HAP-1 (cell line): ENCODE measurements around the gene ARHGEF37.
A peak's percentile ranks its signal among the peaks of the same experiment; 100 is the strongest.
"Not testable (repeated sequence)": the region's sequence is repeated elsewhere in the genome, so short reads cannot be mapped to it uniquely, and the experiment has no call there.

Experiments
- DNase-seq, 2 experiments: peaks; one replicate each; pipeline ENCODE4 v3.0.0-alpha.2; 2016 to 2020; ENCODE audit warnings: low spot score in 2 of 2
- H3K27me3 ChIP-seq: fragments of 250-450 bp; sonication (Bioruptor Pico); 2 replicates; pipeline ENCODE4 v1.5.1; 2020; ENCODE audit warnings: low read depth, mild to moderate bottlenecking, moderate library complexity
- H3K36me3 ChIP-seq: fragments of 250-450 bp; sonication (Bioruptor Pico); replicated peaks from 2 replicates; pipeline ENCODE4 v1.5.1; 2020; ENCODE audit warnings: mild to moderate bottlenecking
- H3K4me1 ChIP-seq: fragments of 250-450 bp; sonication (Bioruptor Pico); 2 replicates; pipeline ENCODE4 v1.5.1; 2020; ENCODE audit warnings: mild to moderate bottlenecking
- H3K4me3 ChIP-seq: fragments of 250-450 bp; sonication (Bioruptor Pico); 2 replicates; pipeline ENCODE4 v1.5.1; 2020; ENCODE audit warnings: mild to moderate bottlenecking, moderate library complexity
- H3K9me3 ChIP-seq: fragments of 250-450 bp; sonication (Bioruptor Pico); 2 replicates; pipeline ENCODE4 v1.5.1; 2020; ENCODE audit warnings: mild to moderate bottlenecking, moderate library complexity
- in situ Hi-C: fragments of 300-500 bp; cut with MboI; formaldehyde crosslinking; loops from 3 replicates; pipeline ENCODE4 v1.14.3; 2020; ENCODE audit warnings: low sequenced_read_pairs, inconsistent platforms, mixed read lengths

The ARHGEF37 gene

GRCh38 chr5:149581192-149581861, at the start of gene ARHGEF37:
Gene ARHGEF37 (plus strand): TSS chr5:149581498. CDS start chr5:149597770, 16,272 bp downstream.
- peaks cover 13% of the 10 kb centered on the region for H3K4me1 ChIP-seq
- in situ Hi-C loops = no loop called here
- H3K36me3 ChIP-seq = no peaks in the 10 kb centered on the region
- DNase-seq = peak; percentile 31 to 85
- no peaks in the 10 kb centered on the region for H3K27me3 ChIP-seq
- no peaks in the 10 kb centered on the region for H3K9me3 ChIP-seq
- peak within 1 kb of the TSS; percentile 27 for H3K4me3 ChIP-seq

GRCh38 chr5:149532413-149532812, 48.9 kb upstream of the ARHGEF37 start:
- in situ Hi-C loops = no loop called here
- Histone ChIP-seq H3K36me3 (peaks cover 22% of the 10 kb centered on the region), H3K4me3 (no peak overlapping the region), H3K9me3 (no peaks in the 10 kb centered on the region), H3K4me1 (peaks cover 28% of the 10 kb centered on the region), H3K27me3 (no peaks in the 10 kb centered on the region)
- DNase-seq = no peak

GRCh38 chr5:149535787-149536186, 45.5 kb upstream of the ARHGEF37 start:
- H3K9me3 ChIP-seq, H3K4me3 ChIP-seq, DNase-seq, in situ Hi-C loops, H3K27me3 ChIP-seq: not testable (repeated sequence)
- peaks cover 30% of the 10 kb centered on the region for H3K36me3 ChIP-seq
- peaks cover 20% of the 10 kb centered on the region for H3K4me1 ChIP-seq

GRCh38 chr5:149537374-149537975, 43.8 kb upstream of the ARHGEF37 start:
- Histone ChIP-seq H3K36me3 (peaks cover 37% of the 10 kb centered on the region), H3K4me1 (peaks cover 20% of the 10 kb centered on the region), H3K9me3 (no peaks in the 10 kb centered on the region), H3K4me3 (no peak overlapping the region), H3K27me3 (no peaks in the 10 kb centered on the region)
- in situ Hi-C loops = no loop called here
- no peak for DNase-seq

GRCh38 chr5:149540089-149540488, 41.2 kb upstream of the ARHGEF37 start:
- DNase-seq = no peak
- Histone ChIP-seq H3K36me3 (peaks cover 41% of the 10 kb centered on the region), H3K4me1 (peaks cover 31% of the 10 kb centered on the region), H3K27me3 (no peaks in the 10 kb centered on the region), H3K4me3 (no peak overlapping the region), H3K9me3 (no peaks in the 10 kb centered on the region)
- in situ Hi-C loops = no loop called here

GRCh38 chr5:149541893-149542292, 39.4 kb upstream of the ARHGEF37 start:
- no peak overlapping the region for H3K4me3 ChIP-seq
- peaks cover 46% of the 10 kb centered on the region for H3K36me3 ChIP-seq
- H3K9me3 ChIP-seq = no peaks in the 10 kb centered on the region
- DNase-seq = no peak
- in situ Hi-C loops = no loop called here
- H3K27me3 ChIP-seq = no peaks in the 10 kb centered on the region
- H3K4me1 ChIP-seq = peaks cover 26% of the 10 kb centered on the region

- peak in 1 of 2 experiments; percentile 55 for DNase-seq
- in situ Hi-C loops = no loop called here
- Histone ChIP-seq H3K4me3 (no peak overlapping the region), H3K27me3 (no peaks in the 10 kb centered on the region), H3K9me3 (no peaks in the 10 kb centered on the region), H3K36me3 (peaks cover 52% of the 10 kb centered on the region), H3K4me1 (peaks cover 36% of the 10 kb centered on the region)
Observed at GRCh38 chr5:149543361-149544027, 37.8 kb upstream of the ARHGEF37 start.

GRCh38 chr5:149544028-149544420, 37.3 kb upstream of the ARHGEF37 start:
- H3K36me3 ChIP-seq = peaks cover 52% of the 10 kb centered on the region

GRCh38 chr5:149545327-149545726, 36.0 kb upstream of the ARHGEF37 start:
- H3K9me3 ChIP-seq = no peaks in the 10 kb centered on the region
- peaks cover 58% of the 10 kb centered on the region for H3K36me3 ChIP-seq
- H3K4me1 ChIP-seq = peaks cover 39% of the 10 kb centered on the region
- H3K4me3 ChIP-seq = no peak overlapping the region
- in situ Hi-C loops = no loop called here
- no peak for DNase-seq
- no peaks in the 10 kb centered on the region for H3K27me3 ChIP-seq

More at GRCh38 chr5:149544028-149544420, 37.3 kb upstream of the ARHGEF37 start:
- in situ Hi-C loops = no loop called here
- H3K4me1 ChIP-seq = peaks cover 41% of the 10 kb centered on the region
- no peaks in the 10 kb centered on the region for H3K9me3 ChIP-seq
- no peak overlapping the region for H3K4me3 ChIP-seq
- DNase-seq = peak in 1 of 2 experiments; percentile 80
- no peaks in the 10 kb centered on the region for H3K27me3 ChIP-seq

- Histone ChIP-seq H3K27me3 (no peaks in the 10 kb centered on the region), H3K36me3 (peaks cover 57% of the 10 kb centered on the region), H3K4me3 (no peak overlapping the region), H3K4me1 (peaks cover 37% of the 10 kb centered on the region), H3K9me3 (no peaks in the 10 kb centered on the region)
- no peak for DNase-seq
- in situ Hi-C loops = no loop called here
Observed at GRCh38 chr5:149546974-149547373, 34.3 kb upstream of the ARHGEF37 start.

- peak; percentile 50 to 56 for DNase-seq
- in situ Hi-C loops = loop anchor here (25.0 kb wide), 1 partner anchor 412 kb away; the partner anchor contains the start of gene ABLIM3
- peaks cover 50% of the 10 kb centered on the region for H3K36me3 ChIP-seq
- H3K4me1 ChIP-seq = peaks cover 31% of the 10 kb centered on the region
- no peaks in the 10 kb centered on the region for H3K9me3 ChIP-seq
- no peaks in the 10 kb centered on the region for H3K27me3 ChIP-seq
- peak overlapping the region; percentile 89 for H3K4me3 ChIP-seq
Observed at GRCh38 chr5:149549461-149550267, 31.6 kb upstream of the ARHGEF37 start.

GRCh38 chr5:149550268-149550583, 31.1 kb upstream of the ARHGEF37 start:
- no peak for DNase-seq
- Histone ChIP-seq H3K36me3 (peaks cover 47% of the 10 kb centered on the region), H3K4me3 (peak overlapping the region; percentile 89), H3K27me3 (no peaks in the 10 kb centered on the region), H3K4me1 (peaks cover 29% of the 10 kb centered on the region), H3K9me3 (no peaks in the 10 kb centered on the region)
- in situ Hi-C loops = loop anchor here (25.0 kb wide), 1 partner anchor 413 kb away; the partner anchor contains the start of gene ABLIM3

GRCh38 chr5:149550594-149551226, 30.6 kb upstream of the ARHGEF37 start:
- in situ Hi-C loops = loop anchor here (25.0 kb wide), 1 partner anchor 413 kb away; the partner anchor contains the start of gene ABLIM3
- peaks cover 42% of the 10 kb centered on the region for H3K36me3 ChIP-seq
- peak overlapping the region; percentile 89 for H3K4me3 ChIP-seq
- H3K9me3 ChIP-seq = no peaks in the 10 kb centered on the region
- DNase-seq = no peak
- peaks cover 26% of the 10 kb centered on the region for H3K4me1 ChIP-seq
- H3K27me3 ChIP-seq = no peaks in the 10 kb centered on the region
